ENCODE results near the gene PIP4K2A. TPM values are rescaled to one million over a fixed set of nuclear protein-coding genes. Genes with fewer than 3 reads are reported as not detected.
A peak's percentile ranks its signal among the peaks of the same experiment; 100 is the strongest.
"Not testable (repeated sequence)": the region's sequence is repeated elsewhere in the genome, so short reads cannot be mapped to it uniquely, and the experiment has no call there.

Gene PIP4K2A
- total RNA-seq, 6 donors from 2014 or later: 20.5 to 70.2 (median 34.4) TPM

GRCh38 chr10:22754296-22754695, 39.9 kb upstream of the PIP4K2A start:
- H3K27me3 ChIP-seq: no peaks in the 10 kb centered on the region
- no peaks in the 10 kb centered on the region for H3K36me3 ChIP-seq
- TF ChIP-seq POLR2A (IDR thresholded peaks at IDR 0.05) (no peak), CTCF (IDR thresholded peaks at IDR 0.05) (no peak), POLR2AphosphoS5 (IDR thresholded peaks at IDR 0.05) (no peak), EP300 (IDR thresholded peaks at IDR 0.05) (no peak)
- H3K4me1 ChIP-seq: peaks cover 3 to 11% (median 7%) of the 10 kb centered on the region in 4 donors
- WGBS, 2 donors: 89 to 90% methylated on average over 4 of the region's 4 CpGs
- no peaks in the 10 kb centered on the region for H3K9me3 ChIP-seq
- peak overlapping the region in 1 of 4 donors; percentile 32 for H3K27ac ChIP-seq
- ATAC-seq (ENCODE audit: low FRiP score in 2 of 2): peak in 1 of 2 donors; percentile 38
- H3K4me3 ChIP-seq: no peak overlapping the region
- DNase-seq: peak in 1 of 2 donors; percentile 28

GRCh38 chr10:22753786-22754185, 39.4 kb upstream of the PIP4K2A start:
- H3K27ac ChIP-seq: peak overlapping the region in 1 of 4 donors; percentile 51
- DNase-seq (no peak), ATAC-seq (ENCODE audit: low FRiP score in 2 of 2) (no peak)
- 33 to 49% methylated on average over 3 of the region's 3 CpGs for WGBS, 2 donors
- no peak overlapping the region for H3K4me3 ChIP-seq
- H3K27me3 ChIP-seq: no peaks in the 10 kb centered on the region
- peaks cover 3 to 11% (median 7%) of the 10 kb centered on the region in 4 donors for H3K4me1 ChIP-seq
- no peaks in the 10 kb centered on the region for H3K9me3 ChIP-seq
- TF ChIP-seq POLR2A (IDR thresholded peaks at IDR 0.05) (no peak), EP300 (IDR thresholded peaks at IDR 0.05) (no peak), CTCF (IDR thresholded peaks at IDR 0.05) (no peak), POLR2AphosphoS5 (IDR thresholded peaks at IDR 0.05) (no peak)
- no peaks in the 10 kb centered on the region for H3K36me3 ChIP-seq

- H3K4me3 ChIP-seq: no peak overlapping the region
- H3K9me3 ChIP-seq: no peaks in the 10 kb centered on the region
- no peak overlapping the region for H3K27ac ChIP-seq
- DNase-seq: no peak
- TF ChIP-seq EP300 (IDR thresholded peaks at IDR 0.05): no peak
- TF ChIP-seq POLR2A (IDR thresholded peaks at IDR 0.05): no peak
- no peak for TF ChIP-seq POLR2AphosphoS5 (IDR thresholded peaks at IDR 0.05)
- no peak for TF ChIP-seq CTCF (IDR thresholded peaks at IDR 0.05)
- WGBS, 2 donors: 86% methylated on average over 2 of the region's 2 CpGs
- no peaks in the 10 kb centered on the region for H3K36me3 ChIP-seq
- H3K4me1 ChIP-seq: peaks cover 3 to 11% (median 7%) of the 10 kb centered on the region in 4 donors
- no peaks in the 10 kb centered on the region for H3K27me3 ChIP-seq
- ATAC-seq (ENCODE audit: low FRiP score in 2 of 2): no peak
Observed at GRCh38 chr10:22752272-22752889, 38.0 kb upstream of the PIP4K2A start.

- H3K27me3 ChIP-seq: no peaks in the 10 kb centered on the region
- no peak for TF ChIP-seq EP300 (IDR thresholded peaks at IDR 0.05)
- no peak for TF ChIP-seq POLR2A (IDR thresholded peaks at IDR 0.05)
- TF ChIP-seq CTCF (IDR thresholded peaks at IDR 0.05): no peak
- TF ChIP-seq POLR2AphosphoS5 (IDR thresholded peaks at IDR 0.05): no peak
- H3K36me3 ChIP-seq: no peaks in the 10 kb centered on the region
- WGBS, 2 donors: 91 to 93% methylated on average over 2 of the region's 2 CpGs
- peaks cover 3 to 11% (median 7%) of the 10 kb centered on the region in 4 donors for H3K4me1 ChIP-seq
- DNase-seq (no peak), ATAC-seq (ENCODE audit: low FRiP score in 2 of 2) (no peak)
- no peak overlapping the region for H3K27ac ChIP-seq
- no peaks in the 10 kb centered on the region for H3K9me3 ChIP-seq
- no peak overlapping the region for H3K4me3 ChIP-seq
Observed at GRCh38 chr10:22750131-22750530, 35.8 kb upstream of the PIP4K2A start.

GRCh38 chr10:22744858-22745257, 30.5 kb upstream of the PIP4K2A start:
- not testable (repeated sequence) for H3K27me3 ChIP-seq; H3K36me3 ChIP-seq; H3K27ac ChIP-seq; ATAC-seq (ENCODE audit: low FRiP score in 2 of 2); DNase-seq; H3K4me1 ChIP-seq; H3K4me3 ChIP-seq; H3K9me3 ChIP-seq
- WGBS, 2 donors: 89 to 95% methylated on average over 2 of the region's 2 CpGs
